Heart right ventricle (tissue), 16 donors: ENCODE measurements around the gene NRDE2. TPM values are rescaled to one million over a fixed set of nuclear protein-coding genes. Genes with fewer than 3 reads are reported as not detected.

Experiments used
- ATAC-seq, 8 donors: fragments of 200-7000 bp; cut with Tn5 transposase; one replicate each; pipeline ENCODE4 v1.9.1; 2020; ENCODE audit warnings: mild to moderate bottlenecking in 8 of 8, moderate library complexity in 8 of 8, moderate number of reproducible peaks in 1 of 8
- DNase-seq, 2 donors: peaks; one replicate each; pipeline ENCODE4 v3.0.0-alpha.2; 2020
- H3K27ac ChIP-seq, 10 donors: fragments of 200-600 bp; sonication (generic) in 2 of 10; one replicate each; pipeline versions ENCODE4 v1.5.0 to v1.8.0; 2020 to 2022; ENCODE audit warnings: mild to moderate bottlenecking in 3 of 10
- H3K27me3 ChIP-seq, 7 donors: fragments of 200-600 bp; one replicate each; pipeline ENCODE4 v1.8.0; 2021 to 2022; ENCODE audit warnings: mild to moderate bottlenecking in 2 of 7
- H3K36me3 ChIP-seq, 9 donors: fragments of 200-600 bp; sonication (generic) in 1 of 9; one replicate each; pipeline versions ENCODE4 v1.5.0 to v1.8.0; 2020 to 2022; ENCODE audit warnings: mild to moderate bottlenecking in 2 of 9
- H3K4me1 ChIP-seq, 9 donors: fragments of 200-600 bp; sonication (generic) in 1 of 9; one replicate each; pipeline versions ENCODE4 v1.5.0 to v1.8.0; 2020 to 2022; ENCODE audit warnings: mild to moderate bottlenecking in 4 of 9
- H3K4me3 ChIP-seq, 10 donors: fragments of 200-600 bp; sonication (generic) in 2 of 10; one replicate each; pipeline versions ENCODE4 v1.5.0 to v1.8.0; 2020 to 2022; ENCODE audit warnings: mild to moderate bottlenecking in 7 of 10, moderate library complexity in 2 of 10
- H3K9me3 ChIP-seq, 11 donors: fragments of 200-600 bp in 10 of 11; sonication (generic) in 2 of 11; one replicate each; pipeline versions ENCODE4 v1.5.0 to v1.8.0; 2013 to 2022; ENCODE audit warnings: mild to moderate bottlenecking in 2 of 11, control low read depth in 1 of 11, moderate library complexity in 1 of 11
- WGBS, 2 donors: extraction: QIAGEN DNeasy Blood & Tissue Kit; methylation state at CpG; one replicate each; pipeline ENCODE4 v1.1.7; 2013; ENCODE audit warnings: inconsistent platforms in 1 of 2; 5-methylcytosine and 5-hydroxymethylcytosine counted together
- intact Hi-C, 10 donors: fragments of 100-400 bp; cut with DNase I; formaldehyde crosslinking; loops; one replicate each; pipeline versions ENCODE4 v1.11.1 to v1.14.2; 2022
- polyA plus RNA-seq, 2 donors: library from polyadenylated mRNA; stranded (reverse); fragments of 200-250 nt; gene quantifications; one replicate each; pipeline ENCODE4 v1.2.3, GENCODE V29; 2013
- total RNA-seq, 10 donors: library from RNA; stranded (reverse); fragmentation: NEBNext Ultra II Directional in 3 of 10; extraction: Animal tissue kit (Norgen Biotek cat#: 25700) in 3 of 10; gene quantifications; one replicate each; pipeline versions ENCODE4 v1.2.1 to v1.2.4, GENCODE V29; 2021 to 2023
- TF ChIP-seq, protein P1 (sequence below), 9 donors: fragments of 200-600 bp; sonication (generic) in 2 of 9; IDR thresholded peaks; one replicate each; pipeline versions ENCODE4 v1.5.0 to v1.8.0; 2021 to 2022; ENCODE audit warnings: antibody characterized with exemption in 9 of 9, mild to moderate bottlenecking in 5 of 9, moderate library complexity in 1 of 9
- donor health status: Arrhythmogenic right ventricular cardiomyopathy.
- donor health status: ischemic (EF 13 %, LVEDD 7.1; RV severe dilation, severe dysfunction).
- donor health status: healthy with polysubstance abuse.
- donor health status: DM: no; HTN: yes; CAD: no.
- donor health status: DM: no; HTN: no; CAD: no.
- donor health status: ischemic (EF 25% LVEDD 6.9; RV normal size, moderate dysfunction).
- donor health status: ischemic (EF 25% LVEDD 5.7; RV mildly dilated, moderate dysfunction).
- donor health status: healthy.
- donor health status: DM: yes; HTN: yes; CAD: no.
- donor health status: Ischemic cardiomyopathy.
- donor health status: ischemic (EF 35%, LVEDD 5.7; RV mildly dilated, moderate dysfunction).
- donor health status: nonischemic (EF 11% LVEDD 7.7; RV severe dilation, severe dysfunction).
- donor health status: DM: yes; HTN: yes; CAD: no.
- donor health status: PGD.
- donor health status: ischemic (EF 29% LVEDD 5.4; RV normal size, mild dysfunction).
- donor health status: nonischemic (EF 23%, LVEDD 6.1; RV moderate dilation, normal function).

NRDE2 gene
- total and polyA plus RNA-seq, 12 donors = 4.3 to 16.7 (median 13.5) TPM

- intact Hi-C loops = loop anchor here in 1 of 10 donors (10.0 kb wide), 1 partner anchor 56 kb away; no protein-coding TSS in a partner anchor
- Histone ChIP-seq H3K4me3 (no peak overlapping the region), H3K36me3 (peaks cover 0 to 45% (median 18%) of the 10 kb centered on the region in 9 donors), H3K27ac (no peak overlapping the region), H3K4me1 (peaks cover 0 to 4% (median 0%) of the 10 kb centered on the region in 9 donors), H3K27me3 (no peaks in the 10 kb centered on the region), H3K9me3 (peaks cover 0 to 2% (median 0%) of the 10 kb centered on the region in 11 donors)
- TF ChIP-seq, protein P1, sequence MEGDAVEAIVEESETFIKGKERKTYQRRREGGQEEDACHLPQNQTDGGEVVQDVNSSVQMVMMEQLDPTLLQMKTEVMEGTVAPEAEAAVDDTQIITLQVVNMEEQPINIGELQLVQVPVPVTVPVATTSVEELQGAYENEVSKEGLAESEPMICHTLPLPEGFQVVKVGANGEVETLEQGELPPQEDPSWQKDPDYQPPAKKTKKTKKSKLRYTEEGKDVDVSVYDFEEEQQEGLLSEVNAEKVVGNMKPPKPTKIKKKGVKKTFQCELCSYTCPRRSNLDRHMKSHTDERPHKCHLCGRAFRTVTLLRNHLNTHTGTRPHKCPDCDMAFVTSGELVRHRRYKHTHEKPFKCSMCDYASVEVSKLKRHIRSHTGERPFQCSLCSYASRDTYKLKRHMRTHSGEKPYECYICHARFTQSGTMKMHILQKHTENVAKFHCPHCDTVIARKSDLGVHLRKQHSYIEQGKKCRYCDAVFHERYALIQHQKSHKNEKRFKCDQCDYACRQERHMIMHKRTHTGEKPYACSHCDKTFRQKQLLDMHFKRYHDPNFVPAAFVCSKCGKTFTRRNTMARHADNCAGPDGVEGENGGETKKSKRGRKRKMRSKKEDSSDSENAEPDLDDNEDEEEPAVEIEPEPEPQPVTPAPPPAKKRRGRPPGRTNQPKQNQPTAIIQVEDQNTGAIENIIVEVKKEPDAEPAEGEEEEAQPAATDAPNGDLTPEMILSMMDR (IDR thresholded peaks at IDR 0.05) = no peak
- DNase-seq (no peak), ATAC-seq (no peak)
- WGBS, 2 donors = 87 to 90% methylated on average over 3 of the region's 3 CpGs
These were observed 12.6 kb downstream of the NRDE2 start for GRCh38 chr14:90319173-90319572.

DNA sequence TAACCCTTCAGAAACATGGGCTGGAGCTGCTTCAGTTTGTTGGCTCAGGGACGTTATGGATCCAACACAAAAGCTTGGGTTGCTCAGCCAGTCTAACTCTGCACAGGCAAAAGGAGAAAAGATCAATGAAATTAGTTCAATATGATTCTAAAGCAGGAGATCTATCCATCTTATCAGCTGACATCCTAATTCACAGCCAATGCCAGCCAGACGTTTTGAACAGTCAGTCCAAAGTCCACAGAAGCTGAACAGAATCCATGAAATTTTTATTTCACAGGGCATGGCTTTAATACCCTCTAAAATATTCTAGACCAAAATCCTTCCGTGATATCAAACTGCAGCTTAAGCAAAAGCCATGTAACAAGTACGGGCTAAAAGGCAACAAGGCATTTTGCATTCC lies 13.7 kb downstream of the NRDE2 start:
- H3K27me3 ChIP-seq = no peaks in the 10 kb centered on the region
- H3K9me3 ChIP-seq = peaks cover 0 to 2% (median 0%) of the 10 kb centered on the region in 11 donors
- TF ChIP-seq, protein P1 (IDR thresholded peaks at IDR 0.05) = no peak
- intact Hi-C loops = loop anchor here in 1 of 10 donors (10.0 kb wide), 1 partner anchor 57 kb away; no protein-coding TSS in a partner anchor
- 79 to 81% methylated on average over 4 of the region's 4 CpGs for WGBS, 2 donors
- no peak overlapping the region for H3K27ac ChIP-seq
- no peak overlapping the region for H3K4me3 ChIP-seq
- H3K4me1 ChIP-seq = peaks cover 0 to 3% (median 0%) of the 10 kb centered on the region in 9 donors
- peaks cover 0 to 56% (median 24%) of the 10 kb centered on the region in 9 donors for H3K36me3 ChIP-seq
- ATAC-seq (no peak), DNase-seq (no peak)

DNA sequence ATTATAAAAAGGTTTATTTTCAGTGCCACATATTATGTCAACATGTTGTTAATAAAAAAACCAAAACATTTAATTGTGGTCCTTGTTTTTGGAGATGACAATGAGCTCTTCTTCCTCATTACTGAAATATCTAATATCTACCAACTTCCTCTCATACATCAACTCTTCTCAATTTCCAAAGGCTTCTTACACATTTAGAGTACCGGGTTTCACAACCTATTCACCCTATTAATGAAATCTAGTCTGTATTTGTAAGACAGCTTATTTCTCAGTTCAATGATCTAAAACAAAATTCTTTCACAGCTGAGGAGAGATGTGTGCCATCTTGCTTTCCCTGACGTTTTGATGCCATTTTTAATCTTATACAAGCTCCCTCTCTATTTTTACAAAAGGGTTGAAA lies 14.5 kb downstream of the NRDE2 start:
- peaks cover 0 to 3% (median 0%) of the 10 kb centered on the region in 9 donors for H3K4me1 ChIP-seq
- no peak for ATAC-seq
- intact Hi-C loops = loop anchor here in 1 of 10 donors (10.0 kb wide), 1 partner anchor 58 kb away; no protein-coding TSS in a partner anchor
- no peak overlapping the region for H3K27ac ChIP-seq
- DNase-seq = no peak
- H3K36me3 ChIP-seq = peaks cover 0 to 64% (median 24%) of the 10 kb centered on the region in 9 donors
- H3K27me3 ChIP-seq = no peaks in the 10 kb centered on the region
- peaks cover 0 to 2% (median 0%) of the 10 kb centered on the region in 11 donors for H3K9me3 ChIP-seq
- 80 to 85% methylated on average over 2 of the region's 2 CpGs for WGBS, 2 donors
- no peak overlapping the region for H3K4me3 ChIP-seq
- TF ChIP-seq, protein P1 (IDR thresholded peaks at IDR 0.05) = no peak

- Histone ChIP-seq H3K27ac (no peak overlapping the region), H3K9me3 (no peaks in the 10 kb centered on the region), H3K4me1 (no peaks in the 10 kb centered on the region), H3K4me3 (no peak overlapping the region), H3K36me3 (peaks cover 0 to 98% (median 24%) of the 10 kb centered on the region in 9 donors), H3K27me3 (no peaks in the 10 kb centered on the region)
- DNase-seq (no peak), ATAC-seq (no peak)
- TF ChIP-seq, protein P1 (IDR thresholded peaks at IDR 0.05) = no peak
- intact Hi-C loops = loop anchor here in 6 of 10 donors (5.0 to 10.0 kb wide), 5 partner anchors 86 to 586 kb away; partner anchors contain the start of gene CALM1 (in 1 of the 6)
- 94 to 97% methylated on average over 7 of the region's 7 CpGs for WGBS, 2 donors
These were observed 23.2 kb downstream of the NRDE2 start for GRCh38 chr14:90308561-90308960.
